Astrocyte of the hippocampus (primary cell): ENCODE data around the gene TNPO1.
A peak's percentile ranks its signal among the peaks of the same experiment; 100 is the strongest.
"Not testable (repeated sequence)": the region's sequence is repeated elsewhere in the genome, so short reads cannot be mapped to it uniquely, and the experiment has no call there.

ENCODE experiments used
- DNase-seq: peaks from one replicate; pipeline ENCODE4 v3.0.0; 2011; ENCODE audit warnings: low read depth, low spot score

Gene TNPO1

DNA sequence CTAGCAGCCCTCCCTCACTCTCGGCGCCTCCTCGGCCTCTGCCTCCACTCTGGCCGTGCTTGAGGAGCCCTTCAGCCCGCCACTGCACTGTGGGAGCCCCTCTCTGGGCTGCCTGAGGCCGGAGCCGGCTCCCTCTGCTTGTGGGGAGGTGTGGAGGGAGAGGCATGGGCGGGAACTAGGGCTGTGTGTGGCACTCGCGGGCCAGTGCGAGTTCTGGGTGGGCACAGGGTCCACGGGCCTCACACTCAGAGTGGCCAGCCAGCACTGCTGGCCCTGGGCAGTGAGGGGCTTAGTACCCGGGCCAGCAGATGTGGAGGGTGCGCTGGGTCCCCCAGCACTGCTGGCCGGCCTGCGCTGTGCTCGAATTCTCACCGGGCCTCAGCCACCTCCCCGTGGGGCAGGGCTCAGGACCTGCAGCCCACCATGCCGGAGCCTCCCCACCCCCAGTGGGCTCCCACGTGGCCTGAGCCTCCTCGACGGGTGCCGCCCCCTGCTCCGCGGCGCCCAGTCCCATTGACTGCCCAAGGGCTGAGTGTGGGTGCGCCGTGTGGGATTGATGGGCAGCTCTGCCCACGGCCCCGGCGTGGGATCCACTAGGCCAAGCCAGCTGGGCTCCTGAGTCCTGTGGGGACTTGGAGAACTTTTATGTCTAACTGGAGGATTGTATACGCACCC, 109.0 kb downstream of the TNPO1 start:
- no peak for DNase-seq

- not testable (repeated sequence) for DNase-seq
Observed at GRCh38 chr5:72932686-72933085, 116.2 kb downstream of the TNPO1 start.

- DNase-seq, result not testable (repeated sequence)
Observed at GRCh38 chr5:72934953-72935725, 118.7 kb downstream of the TNPO1 start.

GRCh38 chr5:72936893-72937292, 120.4 kb downstream of the TNPO1 start:
- DNase-seq, result no peak

GRCh38 chr5:72937517-72938061, 121.1 kb downstream of the TNPO1 start:
- DNase-seq, result no peak

- no peak for DNase-seq
Observed at GRCh38 chr5:72938206-72938605, 121.7 kb downstream of the TNPO1 start.

DNA sequence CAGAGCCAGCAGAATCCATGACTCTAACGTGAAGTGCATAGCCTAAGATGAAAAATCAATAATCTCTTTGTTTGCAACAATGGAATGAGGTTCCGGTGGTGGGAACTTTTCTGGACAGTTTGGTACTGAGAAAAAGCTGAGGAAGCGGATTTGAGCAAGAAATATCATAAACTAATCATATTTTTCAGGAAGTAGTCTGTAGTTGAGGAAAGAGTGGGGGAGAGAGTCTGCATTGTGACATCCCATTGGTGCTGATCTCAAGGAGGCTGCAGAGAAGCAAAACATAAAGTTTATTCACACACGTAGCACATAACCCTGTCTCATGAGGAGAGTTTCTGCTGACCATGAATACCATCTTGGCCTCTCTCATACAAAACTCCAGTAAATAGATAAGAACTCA, 123.6 kb downstream of the TNPO1 start:
- no peak for DNase-seq

GRCh38 chr5:72943307-72943706, 126.8 kb downstream of the TNPO1 start:
- DNase-seq, result no peak

GRCh38 chr5:72947498-72947897, 131.0 kb downstream of the TNPO1 start:
- DNase-seq, result no peak

DNA sequence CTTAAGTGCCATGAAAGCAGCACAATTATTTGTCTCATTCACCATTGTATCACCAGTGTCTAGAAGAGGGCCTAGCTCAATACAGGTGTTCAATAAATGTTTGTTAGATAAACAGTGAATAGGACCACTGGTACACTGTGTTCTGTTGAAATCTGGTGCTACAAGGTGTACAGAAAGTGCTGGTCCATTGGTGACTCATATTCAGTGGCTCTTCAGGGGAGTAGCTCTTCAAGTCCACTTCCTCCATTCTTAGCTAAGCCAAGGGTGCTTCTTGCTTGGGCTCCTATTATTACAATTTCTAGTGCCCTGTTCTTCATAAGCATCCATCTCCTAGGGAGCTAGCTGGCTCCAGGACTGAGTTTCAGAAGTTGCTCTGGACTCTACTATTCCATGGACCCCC, 133.0 kb downstream of the TNPO1 start:
- DNase-seq, result no peak

DNA sequence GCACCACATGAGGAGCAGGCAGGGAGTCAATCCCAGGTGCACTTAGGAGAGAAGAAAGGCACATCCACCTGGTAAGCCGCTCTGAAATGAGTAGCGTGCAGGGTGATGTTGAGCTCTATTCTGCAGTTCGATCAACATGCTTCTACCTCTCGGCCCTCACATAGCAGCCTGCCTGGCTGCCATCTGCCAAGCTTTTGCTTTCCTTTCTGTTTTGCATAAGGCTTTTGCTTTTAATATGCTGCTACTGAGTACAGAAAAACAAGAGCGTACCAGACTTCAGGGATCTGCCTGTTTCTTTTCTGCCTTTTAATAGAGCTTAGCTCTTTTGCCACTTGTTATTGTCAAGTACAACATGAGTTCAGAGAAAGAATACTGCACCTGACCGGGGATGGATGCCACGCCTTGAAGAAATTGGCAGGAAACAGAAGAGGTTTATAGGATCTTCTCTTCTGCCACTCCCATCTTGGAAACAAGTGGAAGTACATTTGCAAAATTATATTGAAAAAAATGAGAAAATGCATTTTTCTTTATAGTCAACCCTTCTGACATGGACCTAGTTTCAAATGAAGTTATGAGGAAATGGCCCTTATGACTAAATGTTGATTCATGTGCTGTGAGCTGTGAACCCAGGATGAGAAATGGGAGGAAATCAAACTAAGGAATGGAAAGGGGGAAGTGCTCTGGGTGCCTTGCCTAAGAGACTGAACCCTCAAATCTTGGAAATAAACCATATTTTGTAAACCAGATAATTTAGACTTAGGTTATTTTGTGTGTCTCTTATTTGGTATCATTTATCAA, 135.4 kb downstream of the TNPO1 start:
- DNase-seq, result peak; percentile 20

DNA sequence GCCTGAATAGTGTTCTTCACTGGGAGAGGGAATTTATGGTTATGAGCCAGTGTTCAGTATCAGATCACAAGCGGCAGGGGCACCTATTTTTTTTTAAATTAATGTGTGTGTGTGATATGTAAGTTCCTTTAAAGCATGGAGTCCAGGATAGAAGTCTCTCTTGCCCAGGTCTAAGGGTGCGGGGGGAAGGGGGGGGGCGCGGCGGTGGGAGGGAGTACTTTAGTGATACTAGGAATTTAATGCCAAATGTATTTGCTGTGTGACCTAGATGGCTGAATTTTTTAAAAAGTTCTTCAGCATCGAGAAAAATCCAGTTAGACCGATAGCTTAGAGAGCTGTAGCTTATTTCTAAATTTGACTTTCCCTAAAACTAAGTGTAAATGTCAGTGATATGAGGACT, 137.9 kb downstream of the TNPO1 start:
- DNase-seq, result no peak

DNA sequence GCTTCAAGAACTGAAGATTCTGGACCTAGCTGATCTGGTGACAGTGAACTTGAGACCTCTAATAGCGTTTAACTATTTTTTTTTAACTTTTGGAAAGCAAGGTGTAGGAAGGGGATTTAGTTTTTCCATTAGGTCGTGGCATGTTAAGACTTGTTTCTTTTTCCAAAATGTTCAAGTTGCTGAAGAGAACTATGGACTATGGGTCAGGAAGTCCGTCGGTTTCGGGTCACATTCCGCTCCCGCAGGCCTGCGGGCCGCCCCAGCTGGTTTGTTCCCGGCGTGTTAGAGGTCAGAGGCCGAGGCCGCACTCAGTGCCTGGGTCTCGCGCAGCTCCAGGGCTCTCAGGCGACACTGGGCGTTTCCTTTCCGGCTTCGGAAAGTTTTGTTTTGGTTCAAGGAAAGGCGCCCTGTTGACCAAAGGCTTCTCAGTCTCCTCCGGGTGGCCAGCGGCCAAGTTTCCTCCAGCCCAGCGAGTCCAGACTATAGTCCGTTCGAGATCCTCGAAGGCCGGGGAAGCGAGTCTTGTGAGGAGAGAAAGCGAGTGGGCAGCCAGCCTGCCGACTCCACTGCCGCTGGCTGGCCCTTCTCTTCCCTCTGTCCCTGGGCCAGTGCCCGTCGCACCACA, 138.8 kb downstream of the TNPO1 start:
- DNase-seq, result no peak

- DNase-seq, result peak; percentile 99
Observed at GRCh38 chr5:72955768-72956323, 139.4 kb downstream of the TNPO1 start, which contains the start of gene FCHO2. Gene FCHO2 (plus strand): TSS chr5:72956041. CDS start chr5:72956097, 56 bp downstream.

- DNase-seq, result peak; percentile 80
Observed at GRCh38 chr5:72956324-72957140, 140.1 kb downstream of the TNPO1 start.

- no peak for DNase-seq
Observed at GRCh38 chr5:72957337-72957736, 140.9 kb downstream of the TNPO1 start.

GRCh38 chr5:72959257-72959656, 142.8 kb downstream of the TNPO1 start:
- no peak for DNase-seq
